Calu3 (cell line): ENCODE data around the gene ETV7. TPM values are rescaled to one million over a fixed set of nuclear protein-coding genes. Genes with fewer than 3 reads are reported as not detected.

ENCODE experiments used
- BruUV-seq: library from RNA; stranded (reverse); fragments of 400-500 nt; replicated peaks from 2 replicates; lab custom pipeline; 2021; lab: Mats Ljungman, UMichigan
- CTCF ChIA-PET: fragments of 300-600 bp; sonication (Branson Sonifier 250); formaldehyde crosslinking; loops from one replicate; lab custom pipeline; 2022; ENCODE audit warnings: antibody characterized with exemption; lab: Charles Lee
- DNase-seq: peaks from one replicate; pipeline ENCODE4 v3.0.0; 2022
- H3K27ac Mint-ChIP-seq: one replicate; pipeline ENCODE4 v1.8.0; 2022; ENCODE audit warnings: mixed read lengths; ENCODE audit not compliant: unreplicated experiment
- H3K27me3 Mint-ChIP-seq: one replicate; pipeline ENCODE4 v1.8.0; 2022; ENCODE audit warnings: mixed read lengths; ENCODE audit not compliant: unreplicated experiment
- H3K36me3 Mint-ChIP-seq: one replicate; pipeline ENCODE4 v1.8.0; 2022; ENCODE audit warnings: mild to moderate bottlenecking, moderate library complexity, mixed read lengths; ENCODE audit not compliant: insufficient read depth, unreplicated experiment
- H3K4me1 Mint-ChIP-seq: one replicate; pipeline ENCODE4 v1.8.0; 2022; ENCODE audit warnings: mild to moderate bottlenecking, low read depth, mixed read lengths; ENCODE audit not compliant: unreplicated experiment
- H3K4me3 Mint-ChIP-seq: one replicate; pipeline ENCODE4 v1.8.0; 2022; ENCODE audit warnings: mild to moderate bottlenecking, low read depth, moderate library complexity, mixed read lengths; ENCODE audit not compliant: unreplicated experiment
- H3K9me3 Mint-ChIP-seq: one replicate; pipeline ENCODE4 v1.8.0; 2022; ENCODE audit warnings: low read depth, mixed read lengths; ENCODE audit not compliant: unreplicated experiment
- CTCF ChIP-seq: fragments of 200-600 bp; IDR thresholded peaks from one replicate; pipeline ENCODE4 v1.8.0; 2022; ENCODE audit warnings: antibody characterized with exemption; ENCODE audit not compliant: unreplicated experiment
- intact Hi-C: fragments of 100-400 bp; cut with micrococcal nuclease; formaldehyde crosslinking; loops from one replicate; pipeline ENCODE4 v1.10.0; 2022; ENCODE audit not compliant: unreplicated experiment
- total RNA-seq: library from RNA; stranded (reverse); gene quantifications from 2 replicates; pipeline ENCODE4 v1.2.3, GENCODE V29; 2022

Gene ETV7
- total RNA-seq, 1 experiment from 2014 or later: 2.6 TPM

GRCh38 chr6:36347621-36348020, 39.8 kb downstream of the ETV7 start:
- Mint-ChIP-seq H3K9me3 (no peaks in the 10 kb centered on the region), H3K4me3 (no peak overlapping the region), H3K27ac (no peak overlapping the region), H3K27me3 (no peaks in the 10 kb centered on the region), H3K36me3 (no peaks in the 10 kb centered on the region), H3K4me1 (peaks cover 24% of the 10 kb centered on the region)
- BruUV-seq: no TSS peak
- intact Hi-C loops: no loop called here
- TF ChIP-seq CTCF: no peak
- CTCF ChIA-PET: no interaction called here
- DNase-seq: no peak

- H3K4me1 Mint-ChIP-seq: peaks cover 21% of the 10 kb centered on the region
- H3K4me3 Mint-ChIP-seq: no peak overlapping the region
- TF ChIP-seq CTCF: no peak
- H3K27me3 Mint-ChIP-seq: no peaks in the 10 kb centered on the region
- CTCF ChIA-PET: no interaction called here
- no peak for DNase-seq
- no peaks in the 10 kb centered on the region for H3K36me3 Mint-ChIP-seq
- H3K9me3 Mint-ChIP-seq: no peaks in the 10 kb centered on the region
- intact Hi-C loops: no loop called here
- BruUV-seq: no TSS peak
- no peak overlapping the region for H3K27ac Mint-ChIP-seq
Observed at GRCh38 chr6:36346486-36347273, 40.8 kb downstream of the ETV7 start.

- no peaks in the 10 kb centered on the region for H3K9me3 Mint-ChIP-seq
- intact Hi-C loops: no loop called here
- no peak overlapping the region for H3K4me3 Mint-ChIP-seq
- H3K27me3 Mint-ChIP-seq: no peaks in the 10 kb centered on the region
- no TSS peak for BruUV-seq
- peaks cover 16% of the 10 kb centered on the region for H3K4me1 Mint-ChIP-seq
- CTCF ChIA-PET: no interaction called here
- no peak overlapping the region for H3K27ac Mint-ChIP-seq
- no peak for DNase-seq
- peaks cover 2% of the 10 kb centered on the region for H3K36me3 Mint-ChIP-seq
- TF ChIP-seq CTCF: no peak
Observed at GRCh38 chr6:36345681-36346466, 41.6 kb downstream of the ETV7 start.

- no peaks in the 10 kb centered on the region for H3K27me3 Mint-ChIP-seq
- no peak for TF ChIP-seq CTCF
- BruUV-seq: no TSS peak
- CTCF ChIA-PET: no interaction called here
- DNase-seq: no peak
- peaks cover 15% of the 10 kb centered on the region for H3K4me1 Mint-ChIP-seq
- intact Hi-C loops: no loop called here
- H3K4me3 Mint-ChIP-seq: no peak overlapping the region
- no peak overlapping the region for H3K27ac Mint-ChIP-seq
- peaks cover 5% of the 10 kb centered on the region for H3K36me3 Mint-ChIP-seq
- no peaks in the 10 kb centered on the region for H3K9me3 Mint-ChIP-seq
Observed at GRCh38 chr6:36343109-36343680, 44.3 kb downstream of the ETV7 start.
